ENCODE results near the gene DDN.

DDN gene

GRCh38 chr12:49031573-49032161 lies 32.5 kb upstream of the DDN start:
- DNase-seq (ENCODE audit: low spot score): no peak

GRCh38 chr12:49030714-49031572 lies 31.8 kb upstream of the DDN start:
- DNase-seq (ENCODE audit: low spot score): no peak

GRCh38 chr12:49030119-49030518 lies 30.9 kb upstream of the DDN start:
- no peak for DNase-seq (ENCODE audit: low spot score)

- no peak for DNase-seq (ENCODE audit: low spot score)
Measured at GRCh38 chr12:49028666-49029275, 29.6 kb upstream of the DDN start.

- no peak for DNase-seq (ENCODE audit: low spot score)
Measured at GRCh38 chr12:49027846-49028555, 28.8 kb upstream of the DDN start.

GRCh38 chr12:49026678-49027480 lies 27.7 kb upstream of the DDN start:
- DNase-seq (ENCODE audit: low spot score): no peak

GRCh38 chr12:49026101-49026500 lies 26.9 kb upstream of the DDN start:
- DNase-seq (ENCODE audit: low spot score): no peak

- no peak for DNase-seq (ENCODE audit: low spot score)
Measured at GRCh38 chr12:49025463-49025862, 26.3 kb upstream of the DDN start.

GRCh38 chr12:49024543-49024942 lies 25.4 kb upstream of the DDN start:
- no peak for DNase-seq (ENCODE audit: low spot score)

GRCh38 chr12:49023812-49024211 lies 24.6 kb upstream of the DDN start:
- no peak for DNase-seq (ENCODE audit: low spot score)

GRCh38 chr12:49022558-49023178 lies 23.5 kb upstream of the DDN start:
- no peak for DNase-seq (ENCODE audit: low spot score)

GRCh38 chr12:49021292-49021915 lies 22.2 kb upstream of the DDN start:
- no peak for DNase-seq (ENCODE audit: low spot score)

GRCh38 chr12:49020441-49020840 lies 21.3 kb upstream of the DDN start:
- no peak for DNase-seq (ENCODE audit: low spot score)

GRCh38 chr12:49019443-49020324 lies 20.5 kb upstream of the DDN start:
- DNase-seq (ENCODE audit: low spot score): peak; percentile 26

- DNase-seq (ENCODE audit: low spot score): no peak
Measured at GRCh38 chr12:49019120-49019430, 19.9 kb upstream of the DDN start.

GRCh38 chr12:49018261-49019119 lies 19.3 kb upstream of the DDN start, which contains the start of gene PRKAG1:
Gene PRKAG1 (minus strand): TSS chr12:49018776. CDS start chr12:49018740, 36 bp downstream.
- peak; percentile 96 for DNase-seq (ENCODE audit: low spot score)

- DNase-seq (ENCODE audit: low spot score): no peak
Measured at GRCh38 chr12:49017891-49018260, 18.7 kb upstream of the DDN start.

- DNase-seq (ENCODE audit: low spot score): peak; percentile 13
Measured at GRCh38 chr12:49015196-49015595, 16.0 kb upstream of the DDN start.

- peak; percentile 38 for DNase-seq (ENCODE audit: low spot score)
Measured at GRCh38 chr12:49014547-49014946, 15.4 kb upstream of the DDN start.

Data from hematopoietic multipotent progenitor cell treated with erythropoietin and hydrocortisone succinate and interleukin-3 and kit ligand, for 17 days (in vitro differentiated cells).